HepG2 (cell line): ENCODE measurements around the gene HOXD1. TPM values are rescaled to one million over a fixed set of nuclear protein-coding genes. Genes with fewer than 3 reads are reported as not detected.

Source experiments
- ASH2L ChIP-seq: fragments of 300-600, 200-600 bp; sonication (generic); IDR thresholded peaks from 2 replicates; pipeline ENCODE4 v1.7.0; 2017; ENCODE audit warnings: low read depth, mild to moderate bottlenecking, moderate library complexity, mixed read lengths, low read length; ENCODE audit not compliant: insufficient read length
- CAMTA2 ChIP-seq: sonication (generic); formaldehyde crosslinking; IDR thresholded peaks from 2 replicates; pipeline ENCODE4 v1.4.0; 2020; ENCODE audit warnings: mild to moderate bottlenecking, missing genetic modification reagents, borderline replicate concordance
- DZIP1 ChIP-seq: sonication (generic); formaldehyde crosslinking; IDR thresholded peaks from 2 replicates; pipeline ENCODE4 v1.5.0; 2020; ENCODE audit warnings: mild to moderate bottlenecking, missing genetic modification reagents
- FOSL2 ChIP-seq: sonication (generic); formaldehyde crosslinking; IDR thresholded peaks from 2 replicates; pipeline ENCODE4 v1.4.0; 2020; ENCODE audit warnings: missing genetic modification reagents
- GRHL1 ChIP-seq: sonication (generic); formaldehyde crosslinking; conservative IDR thresholded peaks from 2 replicates; pipeline ENCODE4 v1.8.0; 2022; ENCODE audit warnings: missing genetic modification reagents
- HHEX ChIP-seq: IDR thresholded peaks from 2 replicates; pipeline ENCODE4 v1.6.1; 2016; ENCODE audit warnings: control low read depth
- HIC2 ChIP-seq: sonication (generic); formaldehyde crosslinking; IDR thresholded peaks from 2 replicates; pipeline ENCODE4 v1.9.0; 2022; ENCODE audit warnings: low read depth, missing genetic modification reagents
- IRF1 ChIP-seq: sonication (generic); formaldehyde crosslinking; IDR thresholded peaks from 2 replicates; pipeline ENCODE4 v1.4.0; 2020; ENCODE audit warnings: low read depth, mild to moderate bottlenecking, missing genetic modification reagents
- NFE2L1 ChIP-seq: sonication (generic); formaldehyde crosslinking; IDR thresholded peaks from 2 replicates; pipeline ENCODE4 v1.4.0; 2020; ENCODE audit warnings: missing genetic modification reagents, mild to moderate bottlenecking, borderline replicate concordance
- NFRKB ChIP-seq: fragments of 450-650 bp; IDR thresholded peaks from 2 replicates; pipeline ENCODE4 v1.6.1; 2017
- PRMT3 ChIP-seq: sonication (generic); formaldehyde crosslinking; IDR thresholded peaks from 2 replicates; pipeline ENCODE4 v1.8.1; 2022; ENCODE audit warnings: low read depth, mild to moderate bottlenecking, moderate library complexity, missing genetic modification reagents, borderline replicate concordance
- SCMH1 ChIP-seq: sonication (generic); formaldehyde crosslinking; IDR thresholded peaks from 2 replicates; pipeline ENCODE4 v1.9.0; 2021; ENCODE audit warnings: missing genetic modification reagents, mild to moderate bottlenecking, borderline replicate concordance
- TAF15 ChIP-seq: fragments of 200-400 bp; formaldehyde crosslinking; IDR thresholded peaks from one replicate; pipeline ENCODE4 v1.6.1; 2018; ENCODE audit warnings: mild to moderate bottlenecking, low read depth, low read length; ENCODE audit not compliant: poor library complexity, severe bottlenecking
- THAP8 ChIP-seq: sonication (generic); formaldehyde crosslinking; IDR thresholded peaks from 2 replicates; pipeline ENCODE4 v1.5.1; 2020; ENCODE audit warnings: missing genetic modification reagents, mild to moderate bottlenecking, borderline replicate concordance
- ZNF335 ChIP-seq: sonication (generic); formaldehyde crosslinking; IDR thresholded peaks from 2 replicates; pipeline ENCODE4 v1.4.0; 2020; ENCODE audit warnings: missing genetic modification reagents
- ZNF552 ChIP-seq: sonication (generic); formaldehyde crosslinking; IDR thresholded peaks from 2 replicates; pipeline ENCODE4 v1.9.0; 2022; ENCODE audit warnings: missing genetic modification reagents, mild to moderate bottlenecking, borderline replicate concordance
- ZNF564 ChIP-seq: sonication (generic); formaldehyde crosslinking; IDR thresholded peaks from 2 replicates; pipeline ENCODE4 v1.8.1; 2023; ENCODE audit warnings: mild to moderate bottlenecking, missing genetic modification reagents
- ZNF572 ChIP-seq: sonication (generic); formaldehyde crosslinking; IDR thresholded peaks from 2 replicates; pipeline ENCODE4 v1.5.1; 2020; ENCODE audit warnings: mild to moderate bottlenecking, missing genetic modification reagents
- ZNF614 ChIP-seq: IDR thresholded peaks from 2 replicates; pipeline ENCODE4 v1.6.1; 2018; ENCODE audit warnings: missing biosample characterization, missing genetic modification reagents, inconsistent platforms, borderline replicate concordance
- ZNF83 ChIP-seq: sonication (generic); formaldehyde crosslinking; IDR thresholded peaks from 2 replicates; pipeline ENCODE4 v1.4.0; 2020; ENCODE audit warnings: missing genetic modification reagents, mild to moderate bottlenecking, borderline replicate concordance
- ZSCAN25 ChIP-seq: sonication (generic); formaldehyde crosslinking; IDR thresholded peaks from 2 replicates; pipeline ENCODE4 v1.8.0; 2022; ENCODE audit warnings: mild to moderate bottlenecking, missing genetic modification reagents
- polyA plus RNA-seq, 8 experiments: library from polyadenylated mRNA; depleted of rRNA in 3 of 8; stranded (reverse) in 7 of 8; unstranded in 1 of 8; fragments of >200 nt; fragmentation: Illumina TruSeq in 4 of 8; extraction: Trizol in 4 of 8; gene quantifications; 2 replicates each; pipeline versions ENCODE4 v1.2.1 to v1.2.3, GENCODE V29; 2011 to 2016; ENCODE audit warnings: low read depth in 4 of 8, missing spikeins in 1 of 8, mixed read lengths in 1 of 8; ENCODE audit not compliant: insufficient read depth in 1 of 8
- total RNA-seq, 5 experiments: library from RNA; depleted of rRNA; stranded (reverse); fragments of >200 nt; fragmentation: Illumina TruSeq; extraction: Trizol; gene quantifications; 2 replicates each; pipeline ENCODE4 v1.2.3, GENCODE V29; 2016; ENCODE audit warnings: low read depth in 1 of 5

HOXD1 gene
- total and polyA plus RNA-seq, 2 of the 13 experiments (the other 11 are each of a cell fraction or from before 2014, with no cell fraction given) = 10.0 to 22.3 TPM

GRCh38 chr2:176187899-176188773 lies at the start of gene HOXD1 (continued):
- TF ChIP-seq THAP8 (CRISPR knock-in tag) = peak; percentile 42; the same call in 1 of the 2 replicates
- TF ChIP-seq CAMTA2 (CRISPR knock-in tag) = no peak
- no peak for TF ChIP-seq HHEX
- TF ChIP-seq ZNF572 (CRISPR knock-in tag) = no peak
- TF ChIP-seq IRF1 = no peak; the same call in 1 of the 2 replicates
- peak; percentile 61; the same call in 1 of the 2 replicates for TF ChIP-seq ZNF614 (CRISPR knock-in tag)
- no peak for TF ChIP-seq SCMH1
- TF ChIP-seq NFE2L1 (CRISPR knock-in tag) = no peak
- TF ChIP-seq GRHL1 (CRISPR knock-in tag) = no peak
- TF ChIP-seq DZIP1 (CRISPR knock-in tag) = no peak; the same call in 1 of the 2 replicates
- no peak for TF ChIP-seq NFRKB
- TF ChIP-seq ZNF335 (CRISPR knock-in tag) = no peak
- TF ChIP-seq ZNF564 (CRISPR knock-in tag) = peak; percentile 87; the same call in 1 of the 2 replicates
- peak; percentile 18; the same call in 1 of the 2 replicates for TF ChIP-seq HIC2
- no peak for TF ChIP-seq ZNF83 (CRISPR knock-in tag)
- TF ChIP-seq PRMT3 (CRISPR knock-in tag) = peak; percentile 92
- TF ChIP-seq TAF15 = no peak
- no peak for TF ChIP-seq ZNF552 (CRISPR knock-in tag)
- TF ChIP-seq FOSL2 (CRISPR knock-in tag) = no peak
- no peak for TF ChIP-seq ZSCAN25
- TF ChIP-seq ASH2L = peak; percentile 79
